Measurements from ENCODE around the gene ADAMTS16.

Gene ADAMTS16

DNA sequence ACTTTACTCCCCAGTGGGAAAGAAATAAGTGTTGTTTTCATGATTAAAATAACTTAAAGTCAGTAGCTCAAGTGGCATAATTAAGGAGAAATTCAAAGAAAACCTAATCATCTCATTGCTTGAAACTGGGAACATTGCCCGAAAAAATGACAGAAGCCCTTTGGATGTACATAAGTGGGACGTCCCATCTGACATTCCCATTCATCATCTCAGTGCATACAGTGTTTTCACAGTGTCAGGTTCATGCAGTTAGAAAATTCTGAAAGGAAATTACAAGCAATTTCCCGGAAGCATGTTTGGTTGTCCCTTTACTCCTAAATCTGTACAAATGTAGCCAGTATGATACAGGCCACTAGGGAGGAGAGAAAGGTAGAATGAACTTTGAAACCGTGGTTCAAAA is 95.6 kb downstream of the ADAMTS16 start:
- Histone ChIP-seq H3K27ac (ENCODE audit: low read depth, low read length) (no peak overlapping the region), H3K27me3 (ENCODE audit: control insufficient read depth, insufficient read depth, low read length) (no peaks in the 10 kb centered on the region), H3K4me1 (ENCODE audit: control insufficient read depth, insufficient read depth, low read length) (no peaks in the 10 kb centered on the region), H3K9ac (ENCODE audit: low read length) (no peak overlapping the region), H3K9me3 (ENCODE audit: control insufficient read depth, insufficient read depth, low read depth, low read length) (no peaks in the 10 kb centered on the region), H3K36me3 (ENCODE audit: control insufficient read depth, insufficient read depth, low read length) (peaks cover 24% of the 10 kb centered on the region), H3K4me3 (ENCODE audit: low read depth, low read length) (no peak overlapping the region)

DNA sequence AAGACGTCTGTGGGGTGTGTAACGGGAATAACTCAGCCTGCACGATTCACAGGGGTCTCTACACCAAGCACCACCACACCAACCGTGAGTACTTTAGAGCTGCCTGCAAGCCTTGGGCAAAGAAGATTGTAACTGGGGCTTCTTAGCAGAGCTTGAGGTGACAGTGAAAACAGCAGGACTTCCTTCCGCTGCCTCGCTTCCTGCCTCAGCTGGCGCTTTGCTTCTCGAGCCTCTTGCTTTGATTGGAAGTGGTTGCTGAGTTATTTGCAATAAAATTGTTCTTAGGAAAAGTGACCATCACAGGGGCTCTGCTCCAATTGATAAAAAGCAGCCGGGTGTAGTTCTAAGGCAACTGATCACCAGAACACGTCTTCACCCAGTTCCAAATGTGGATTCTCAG is 99.1 kb downstream of the ADAMTS16 start:
- Histone ChIP-seq H3K4me3 (ENCODE audit: low read depth, low read length) (no peak overlapping the region), H3K9me3 (ENCODE audit: control insufficient read depth, insufficient read depth, low read depth, low read length) (no peaks in the 10 kb centered on the region), H3K27me3 (ENCODE audit: control insufficient read depth, insufficient read depth, low read length) (no peaks in the 10 kb centered on the region), H3K36me3 (ENCODE audit: control insufficient read depth, insufficient read depth, low read length) (peaks cover 45% of the 10 kb centered on the region), H3K27ac (ENCODE audit: low read depth, low read length) (no peak overlapping the region), H3K4me1 (ENCODE audit: control insufficient read depth, insufficient read depth, low read length) (no peaks in the 10 kb centered on the region), H3K9ac (ENCODE audit: low read length) (no peak overlapping the region)

GRCh38 chr5:5240234-5240633 is 100.1 kb downstream of the ADAMTS16 start:
- Histone ChIP-seq H3K4me3 (ENCODE audit: low read depth, low read length) (no peak overlapping the region), H3K27ac (ENCODE audit: low read depth, low read length) (no peak overlapping the region), H3K36me3 (ENCODE audit: control insufficient read depth, insufficient read depth, low read length) (peaks cover 50% of the 10 kb centered on the region), H3K9ac (ENCODE audit: low read length) (no peak overlapping the region), H3K9me3 (ENCODE audit: control insufficient read depth, insufficient read depth, low read depth, low read length) (no peaks in the 10 kb centered on the region), H3K4me1 (ENCODE audit: control insufficient read depth, insufficient read depth, low read length) (no peaks in the 10 kb centered on the region), H3K27me3 (ENCODE audit: control insufficient read depth, insufficient read depth, low read length) (no peaks in the 10 kb centered on the region)

- Histone ChIP-seq H3K9me3 (ENCODE audit: control insufficient read depth, insufficient read depth, low read depth, low read length) (no peaks in the 10 kb centered on the region), H3K27me3 (ENCODE audit: control insufficient read depth, insufficient read depth, low read length) (no peaks in the 10 kb centered on the region), H3K27ac (ENCODE audit: low read depth, low read length) (no peak overlapping the region), H3K4me3 (ENCODE audit: low read depth, low read length) (no peak overlapping the region), H3K36me3 (ENCODE audit: control insufficient read depth, insufficient read depth, low read length) (peaks cover 52% of the 10 kb centered on the region), H3K4me1 (ENCODE audit: control insufficient read depth, insufficient read depth, low read length) (no peaks in the 10 kb centered on the region), H3K9ac (ENCODE audit: low read length) (no peak overlapping the region)
These were observed 101.9 kb downstream of the ADAMTS16 start for GRCh38 chr5:5242056-5242455.

- Histone ChIP-seq H3K9ac (ENCODE audit: low read length) (no peak overlapping the region), H3K27ac (ENCODE audit: low read depth, low read length) (no peak overlapping the region), H3K27me3 (ENCODE audit: control insufficient read depth, insufficient read depth, low read length) (no peaks in the 10 kb centered on the region), H3K4me1 (ENCODE audit: control insufficient read depth, insufficient read depth, low read length) (no peaks in the 10 kb centered on the region), H3K36me3 (ENCODE audit: control insufficient read depth, insufficient read depth, low read length) (peaks cover 25% of the 10 kb centered on the region), H3K4me3 (ENCODE audit: low read depth, low read length) (no peak overlapping the region), H3K9me3 (ENCODE audit: control insufficient read depth, insufficient read depth, low read depth, low read length) (no peaks in the 10 kb centered on the region)
These were observed 106.6 kb downstream of the ADAMTS16 start for GRCh38 chr5:5246736-5247135.

GRCh38 chr5:5250758-5251157 is 110.6 kb downstream of the ADAMTS16 start:
- peaks cover 10% of the 10 kb centered on the region for H3K36me3 ChIP-seq (ENCODE audit: control insufficient read depth, insufficient read depth, low read length)
- H3K27me3 ChIP-seq (ENCODE audit: control insufficient read depth, insufficient read depth, low read length), result no peaks in the 10 kb centered on the region

DNA sequence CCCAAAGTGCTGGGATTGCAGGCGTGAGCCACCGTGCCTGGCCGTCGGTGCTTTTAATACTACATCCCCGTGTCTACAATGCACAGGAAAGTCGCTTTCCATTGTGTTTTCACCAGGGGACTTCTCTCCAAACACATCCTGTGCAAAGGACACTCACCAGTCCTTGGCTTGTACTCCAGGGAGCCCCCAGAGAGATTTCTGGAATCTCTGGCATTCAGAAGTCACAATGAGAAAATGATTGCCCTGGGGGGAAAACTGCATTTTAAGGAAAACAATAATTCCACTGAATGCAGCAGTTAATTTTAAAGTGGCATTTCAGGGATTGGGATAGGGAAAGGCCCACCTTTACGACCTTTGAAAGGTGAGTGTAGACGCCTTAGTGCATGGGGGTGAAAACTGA is 112.0 kb downstream of the ADAMTS16 start:
- Histone ChIP-seq H3K9ac (ENCODE audit: low read length) (no peak overlapping the region), H3K27me3 (ENCODE audit: control insufficient read depth, insufficient read depth, low read length) (no peaks in the 10 kb centered on the region), H3K9me3 (ENCODE audit: control insufficient read depth, insufficient read depth, low read depth, low read length) (peaks cover 17% of the 10 kb centered on the region), H3K4me1 (ENCODE audit: control insufficient read depth, insufficient read depth, low read length) (no peaks in the 10 kb centered on the region), H3K4me3 (ENCODE audit: low read depth, low read length) (no peak overlapping the region), H3K36me3 (ENCODE audit: control insufficient read depth, insufficient read depth, low read length) (peaks cover 12% of the 10 kb centered on the region), H3K27ac (ENCODE audit: low read depth, low read length) (no peak overlapping the region)

More at GRCh38 chr5:5250758-5251157, 110.6 kb downstream of the ADAMTS16 start:
- Histone ChIP-seq H3K9ac (ENCODE audit: low read length) (no peak overlapping the region), H3K4me1 (ENCODE audit: control insufficient read depth, insufficient read depth, low read length) (no peaks in the 10 kb centered on the region), H3K27ac (ENCODE audit: low read depth, low read length) (no peak overlapping the region), H3K9me3 (ENCODE audit: control insufficient read depth, insufficient read depth, low read depth, low read length) (peaks cover 14% of the 10 kb centered on the region), H3K4me3 (ENCODE audit: low read depth, low read length) (no peak overlapping the region)

DNA sequence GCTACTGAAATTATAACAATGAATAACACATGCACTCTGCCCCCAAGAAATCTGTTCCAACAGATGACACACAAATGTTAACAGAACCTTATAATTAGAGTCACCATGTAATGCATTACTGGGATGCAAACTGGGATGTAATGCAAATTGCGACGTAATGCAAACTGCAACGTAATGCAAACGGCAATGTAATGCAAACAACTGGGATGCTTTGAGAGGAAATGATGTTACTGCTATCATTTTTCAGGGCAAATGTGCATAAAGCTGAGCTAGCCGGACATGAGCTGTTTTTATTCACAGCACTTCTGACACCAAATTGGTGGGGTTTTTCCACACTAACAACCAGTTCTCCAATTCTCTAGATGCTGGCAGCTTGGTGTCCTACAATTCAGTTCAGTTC is 117.2 kb downstream of the ADAMTS16 start:
- Histone ChIP-seq H3K4me3 (ENCODE audit: low read depth, low read length) (no peak overlapping the region), H3K36me3 (ENCODE audit: control insufficient read depth, insufficient read depth, low read length) (peaks cover 16% of the 10 kb centered on the region), H3K4me1 (ENCODE audit: control insufficient read depth, insufficient read depth, low read length) (no peaks in the 10 kb centered on the region), H3K27me3 (ENCODE audit: control insufficient read depth, insufficient read depth, low read length) (no peaks in the 10 kb centered on the region), H3K27ac (ENCODE audit: low read depth, low read length) (no peak overlapping the region), H3K9ac (ENCODE audit: low read length) (no peak overlapping the region), H3K9me3 (ENCODE audit: control insufficient read depth, insufficient read depth, low read depth, low read length) (peaks cover 17% of the 10 kb centered on the region)

DNA sequence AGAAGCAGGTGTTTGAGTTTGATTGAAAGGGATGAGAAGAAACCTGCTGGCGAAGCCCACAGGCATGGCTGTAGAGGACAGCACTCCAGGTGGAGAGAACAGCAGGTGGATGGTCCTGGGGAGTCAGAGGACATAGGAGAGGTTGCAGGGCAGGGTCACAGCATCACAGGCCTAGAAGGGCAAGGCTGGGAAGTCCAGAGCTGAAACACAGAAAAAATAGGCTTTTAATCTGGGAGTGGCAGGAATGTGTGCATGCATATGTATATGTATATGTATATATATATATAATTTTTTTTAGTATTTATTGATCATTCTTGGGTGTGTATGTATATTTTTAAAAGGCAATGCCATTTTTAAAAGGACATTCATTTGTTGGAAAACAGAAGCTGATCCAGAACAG is 118.4 kb downstream of the ADAMTS16 start:
- Histone ChIP-seq H3K27me3 (ENCODE audit: control insufficient read depth, insufficient read depth, low read length) (no peaks in the 10 kb centered on the region), H3K9ac (ENCODE audit: low read length) (no peak overlapping the region), H3K27ac (ENCODE audit: low read depth, low read length) (no peak overlapping the region), H3K9me3 (ENCODE audit: control insufficient read depth, insufficient read depth, low read depth, low read length) (peaks cover 15% of the 10 kb centered on the region), H3K4me3 (ENCODE audit: low read depth, low read length) (no peak overlapping the region), H3K36me3 (ENCODE audit: control insufficient read depth, insufficient read depth, low read length) (peaks cover 25% of the 10 kb centered on the region), H3K4me1 (ENCODE audit: control insufficient read depth, insufficient read depth, low read length) (no peaks in the 10 kb centered on the region)

DNA sequence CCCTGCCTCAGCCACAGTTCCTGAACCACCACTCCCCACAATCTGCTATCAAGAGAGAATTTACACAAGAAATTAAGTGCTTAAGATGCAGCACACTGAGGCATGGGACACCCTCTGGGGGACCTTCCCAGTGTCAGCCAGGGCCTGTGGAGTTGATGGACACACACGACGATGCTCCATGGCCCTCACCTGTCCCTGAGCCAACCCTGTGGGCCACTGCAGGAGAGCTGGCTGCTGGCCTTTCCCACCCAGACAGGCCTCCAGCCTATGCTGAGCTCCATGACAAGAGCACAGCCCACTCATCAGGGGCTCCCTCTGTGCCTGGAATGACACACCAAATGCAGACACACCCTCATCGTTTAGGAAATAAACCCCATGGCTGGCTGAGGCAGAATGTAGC is 124.6 kb downstream of the ADAMTS16 start:
- Histone ChIP-seq H3K4me3 (ENCODE audit: low read depth, low read length) (no peak overlapping the region), H3K27me3 (ENCODE audit: control insufficient read depth, insufficient read depth, low read length) (no peaks in the 10 kb centered on the region), H3K9ac (ENCODE audit: low read length) (no peak overlapping the region), H3K4me1 (ENCODE audit: control insufficient read depth, insufficient read depth, low read length) (peaks cover 8% of the 10 kb centered on the region; the same call in 1 of the 2 replicates), H3K36me3 (ENCODE audit: control insufficient read depth, insufficient read depth, low read length) (peaks cover 38% of the 10 kb centered on the region), H3K27ac (ENCODE audit: low read depth, low read length) (no peak overlapping the region), H3K9me3 (ENCODE audit: control insufficient read depth, insufficient read depth, low read depth, low read length) (no peaks in the 10 kb centered on the region)

GRCh38 chr5:5266297-5266696 is 126.2 kb downstream of the ADAMTS16 start:
- no peaks in the 10 kb centered on the region for H3K9me3 ChIP-seq (ENCODE audit: control insufficient read depth, insufficient read depth, low read depth, low read length)
- no peak overlapping the region for H3K4me3 ChIP-seq (ENCODE audit: low read depth, low read length)
- no peak overlapping the region for H3K27ac ChIP-seq (ENCODE audit: low read depth, low read length)
- H3K27me3 ChIP-seq (ENCODE audit: control insufficient read depth, insufficient read depth, low read length), result no peaks in the 10 kb centered on the region
- no peak overlapping the region for H3K9ac ChIP-seq (ENCODE audit: low read length)
- H3K4me1 ChIP-seq (ENCODE audit: control insufficient read depth, insufficient read depth, low read length), result peaks cover 9% of the 10 kb centered on the region
- peaks cover 38% of the 10 kb centered on the region for H3K36me3 ChIP-seq (ENCODE audit: control insufficient read depth, insufficient read depth, low read length)

DNA sequence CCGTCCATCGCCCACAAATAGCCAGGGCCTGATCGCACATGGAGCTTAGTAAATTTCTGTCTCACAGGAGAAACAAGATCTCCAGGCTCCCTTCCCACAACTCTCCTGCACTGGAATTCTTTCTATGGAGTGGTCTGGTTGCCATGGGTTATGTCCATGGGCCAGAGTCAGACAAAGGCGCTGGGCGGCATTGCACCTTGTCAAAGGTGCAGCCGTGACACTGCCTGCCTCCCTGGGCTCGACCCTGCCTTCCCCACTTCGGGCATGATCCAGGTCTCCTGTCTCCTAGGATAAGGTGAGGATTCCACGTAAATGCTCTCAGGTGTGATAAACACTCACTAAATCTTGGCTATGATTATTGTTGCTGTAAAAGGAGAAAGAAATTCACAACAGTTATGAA is 130.0 kb downstream of the ADAMTS16 start:
- H3K4me3 ChIP-seq (ENCODE audit: low read depth, low read length), result no peak overlapping the region
- H3K4me1 ChIP-seq (ENCODE audit: control insufficient read depth, insufficient read depth, low read length), result peaks cover 16% of the 10 kb centered on the region
- no peak overlapping the region for H3K9ac ChIP-seq (ENCODE audit: low read length)
- no peaks in the 10 kb centered on the region for H3K27me3 ChIP-seq (ENCODE audit: control insufficient read depth, insufficient read depth, low read length)
- no peak overlapping the region for H3K27ac ChIP-seq (ENCODE audit: low read depth, low read length)
- peaks cover 15% of the 10 kb centered on the region for H3K36me3 ChIP-seq (ENCODE audit: control insufficient read depth, insufficient read depth, low read length)
- H3K9me3 ChIP-seq (ENCODE audit: control insufficient read depth, insufficient read depth, low read depth, low read length), result no peaks in the 10 kb centered on the region
